ENCODE measurements around the gene JARID2. TPM values are rescaled to one million over a fixed set of nuclear protein-coding genes. Genes with fewer than 3 reads are reported as not detected.

JARID2 gene
- total and polyA plus RNA-seq, 10 of the 15 experiments (the other 5 are each of a cell fraction or from before 2014, with no cell fraction given): 4.2 to 21.6 (median 11.7) TPM

GRCh38 chr6:15484140-15484539 lies 238.3 kb downstream of the JARID2 start:
- no peak overlapping the region for H3K9ac ChIP-seq (ENCODE audit: control insufficient read depth, insufficient read depth, low read length)
- ChIA-PET SMC1A (ENCODE audit: uncharacterized antibody, unreplicated experiment) (interaction anchor here (1.2 kb wide), 1 partner anchor 52 kb away, joined by 3 read pairs; no protein-coding TSS in a partner anchor), RAD21 (ENCODE audit: unreplicated experiment) (interaction anchor here (0.7 kb wide), 1 partner anchor 10 kb away, joined by 3 read pairs; no protein-coding TSS in a partner anchor), CTCF (interaction anchor here (0.7 to 1.5 kb wide), 2 partner anchors 21 to 138 kb away, joined by 3 to 6 read pairs; no protein-coding TSS in a partner anchor), POLR2A (interaction anchor here (0.6 kb wide), 2 partner anchors 28 to 65 kb away, joined by 4 to 6 read pairs; no protein-coding TSS in a partner anchor)
- no peak overlapping the region for H3K27ac ChIP-seq (ENCODE audit: control insufficient read depth, insufficient read depth)
- in situ Hi-C loops (cut with MboI) (loop anchor here (25.0 kb wide), 1 partner anchor 1272 kb away; no protein-coding TSS in a partner anchor), intact Hi-C loops (cut with micrococcal nuclease; ENCODE audit: unreplicated experiment) (no loop called here)
- no peaks in the 10 kb centered on the region for H3K9me3 ChIP-seq (replicated peaks; ENCODE audit: control insufficient read depth, insufficient read depth, low read length)
- H3K36me3 ChIP-seq (ENCODE audit: control insufficient read depth in 2 of 2, insufficient read depth in 2 of 2, low read length in 1 of 2): peaks cover 9 to 18% of the 10 kb centered on the region in 2 experiments
- no peak for TF ChIP-seq LARP7 (IDR thresholded peaks at IDR 0.05)
- FAIRE-seq (no peak), DNase-seq (ENCODE audit: low read depth, low spot score) (no peak), ATAC-seq (no peak)
- WGBS (ENCODE audit: insufficient coverage, insufficient replicate concordance, low lambda C conversion rate, missing lambda C conversion rate): 89% methylated on average over 3 of the region's 3 CpGs
- BruUV-seq (replicated peaks): no TSS peak
- H3K79me2 ChIP-seq (ENCODE audit: control insufficient read depth, insufficient read depth, low read length): peaks cover 26% of the 10 kb centered on the region
- no peak overlapping the region for H3K4me2 ChIP-seq (ENCODE audit: control insufficient read depth, insufficient read depth)
- H3K27me3 ChIP-seq (replicated peaks in 1 of 2; ENCODE audit: control insufficient read depth in 2 of 2, insufficient read depth in 2 of 2, low read length in 1 of 2): no peaks in the 10 kb centered on the region
- H2AFZ ChIP-seq (ENCODE audit: control insufficient read depth, low read depth, low read length): no peak overlapping the region
- no peaks in the 10 kb centered on the region for H4K20me1 ChIP-seq (ENCODE audit: control insufficient read depth, insufficient read depth)
- no peak overlapping the region for H3K4me3 ChIP-seq
- no peaks in the 10 kb centered on the region for H3K4me1 ChIP-seq (ENCODE audit: control insufficient read depth, insufficient read depth, low read length)

- BruUV-seq (replicated peaks): no TSS peak
- no peaks in the 10 kb centered on the region for H3K27me3 ChIP-seq (replicated peaks in 1 of 2; ENCODE audit: control insufficient read depth in 2 of 2, insufficient read depth in 2 of 2, low read length in 1 of 2)
- H3K36me3 ChIP-seq (ENCODE audit: control insufficient read depth in 2 of 2, insufficient read depth in 2 of 2, low read length in 1 of 2): peaks cover 9 to 22% of the 10 kb centered on the region in 2 experiments
- H3K27ac ChIP-seq (ENCODE audit: control insufficient read depth, insufficient read depth): no peak overlapping the region
- no peaks in the 10 kb centered on the region for H3K9me3 ChIP-seq (replicated peaks; ENCODE audit: control insufficient read depth, insufficient read depth, low read length)
- SMC1A ChIA-PET (ENCODE audit: uncharacterized antibody, unreplicated experiment): interaction anchor here (0.7 to 1.2 kb wide), 2 partner anchors 52 to 59 kb away, joined by 3 read pairs; no protein-coding TSS in a partner anchor
- no peaks in the 10 kb centered on the region for H4K20me1 ChIP-seq (ENCODE audit: control insufficient read depth, insufficient read depth)
- no peak for ATAC-seq
- intact Hi-C loops (cut with micrococcal nuclease; ENCODE audit: unreplicated experiment) (no loop called here), in situ Hi-C loops (cut with MboI) (loop anchor here (25.0 kb wide), 1 partner anchor 1273 kb away; no protein-coding TSS in a partner anchor)
- no peak overlapping the region for H2AFZ ChIP-seq (ENCODE audit: control insufficient read depth, low read depth, low read length)
- RAD21 ChIA-PET (ENCODE audit: unreplicated experiment): interaction anchor here (0.7 kb wide), 1 partner anchor 11 kb away, joined by 3 read pairs; no protein-coding TSS in a partner anchor
- POLR2A ChIA-PET: interaction anchor here (0.6 kb wide), 1 partner anchor 29 kb away, joined by 4 read pairs; no protein-coding TSS in a partner anchor
- CTCF ChIA-PET: interaction anchor here (0.7 to 1.5 kb wide), 2 partner anchors 21 to 137 kb away, joined by 3 to 6 read pairs; no protein-coding TSS in a partner anchor
- no peak overlapping the region for H3K4me2 ChIP-seq (ENCODE audit: control insufficient read depth, insufficient read depth)
- no peak overlapping the region for H3K4me3 ChIP-seq
- H3K4me1 ChIP-seq (ENCODE audit: control insufficient read depth, insufficient read depth, low read length): no peaks in the 10 kb centered on the region
- no peak overlapping the region for H3K9ac ChIP-seq (ENCODE audit: control insufficient read depth, insufficient read depth, low read length)
- no peak for FAIRE-seq
- TF ChIP-seq BRCA1 (IDR thresholded peaks at IDR 0.05; ENCODE audit: low read depth, low read length) (no peak), E2F4 (IDR thresholded peaks at IDR 0.05; ENCODE audit: low read depth, low read length) (no peak), ZNF384 (IDR thresholded peaks at IDR 0.05; ENCODE audit: borderline replicate concordance, low read depth, low read length) (no peak), MXI1 (IDR thresholded peaks at IDR 0.05; ENCODE audit: low read depth, low read length) (no peak), SIX5 (IDR thresholded peaks at IDR 0.05; ENCODE audit: low read depth, low read length, severe bottlenecking) (no peak), NR2C1 (IDR thresholded peaks at IDR 0.05) (no peak), EP300 (IDR thresholded peaks at IDR 0.05; ENCODE audit: borderline replicate concordance in 1 of 2, control insufficient read depth in 1 of 2, low read depth in 2 of 2, low read length in 2 of 2) (no peak), MYC (IDR thresholded peaks at IDR 0.05; ENCODE audit: insufficient read depth, insufficient read length, insufficient replicate concordance, low read length, severe bottlenecking) (no peak), DPF2 (IDR thresholded peaks at IDR 0.05) (no peak)
- DNase-seq (ENCODE audit: low read depth, low spot score): no peak
- WGBS (ENCODE audit: insufficient coverage, insufficient replicate concordance, low lambda C conversion rate, missing lambda C conversion rate): 96% methylated on average over 4 of the region's 4 CpGs
- peaks cover 22% of the 10 kb centered on the region for H3K79me2 ChIP-seq (ENCODE audit: control insufficient read depth, insufficient read depth, low read length)
Measured at GRCh38 chr6:15484821-15485220, 239.0 kb downstream of the JARID2 start.
